PC-9 (cell line): ENCODE measurements around the gene SARS2. TPM values are rescaled to one million over a fixed set of nuclear protein-coding genes. Genes with fewer than 3 reads are reported as not detected.

Experiments used
- BruUV-seq: library from RNA; stranded (reverse); fragments of 400-500 nt; replicated peaks from 2 replicates; lab custom pipeline; 2021; lab: Mats Ljungman, UMichigan
- CTCF ChIA-PET: fragments of 300-600 bp; sonication (Branson Sonifier 250); formaldehyde crosslinking; loops from one replicate; lab custom pipeline; 2022; ENCODE audit warnings: antibody characterized with exemption; lab: Charles Lee
- POLR2A ChIA-PET: fragments of 300-600 bp; sonication (Branson Sonifier 250); formaldehyde crosslinking; loops from one replicate; lab custom pipeline; 2022; ENCODE audit warnings: antibody characterized with exemption; ENCODE audit not compliant: unreplicated experiment; lab: Charles Lee
- DNase-seq, 2 experiments: peaks; one replicate each; pipeline versions ENCODE4 v3.0.0 to v3.0.0-alpha.2; 2015 to 2022; ENCODE audit warnings: mixed read lengths in 1 of 2
- H2AFZ ChIP-seq: fragments of 200-600 bp; sonication (generic); 2 replicates; pipeline ENCODE4 v1.8.1; 2017; ENCODE audit warnings: antibody characterized with exemption
- H3F3A ChIP-seq: fragments of 200-600 bp; sonication (generic); 2 replicates; pipeline ENCODE4 v1.8.1; 2017; ENCODE audit warnings: antibody characterized with exemption, mild to moderate bottlenecking, low read depth; ENCODE audit not compliant: insufficient read depth
- H3K27ac ChIP-seq: fragments of 200-600 bp; sonication (generic); 2 replicates; pipeline ENCODE4 v1.6.1; 2016; ENCODE audit warnings: mixed run types
- H3K27me3 ChIP-seq: fragments of 200-600 bp; sonication (generic); 2 replicates; pipeline ENCODE4 v1.6.1; 2016; ENCODE audit warnings: low read depth, mixed run types; ENCODE audit not compliant: insufficient read depth
- H3K36me3 ChIP-seq: fragments of 200-600 bp; sonication (generic); 2 replicates; pipeline ENCODE4 v1.6.1; 2016; ENCODE audit warnings: low read depth, mixed run types
- H3K4me1 ChIP-seq: fragments of 200-600 bp; sonication (generic); replicated peaks from 2 replicates; pipeline ENCODE4 v1.6.1; 2016; ENCODE audit warnings: mixed run types; ENCODE audit not compliant: insufficient read depth
- H3K4me2 ChIP-seq: fragments of 200-600 bp; sonication (generic); 2 replicates; pipeline ENCODE4 v1.6.1; 2017; ENCODE audit warnings: mixed run types
- H3K4me3 ChIP-seq: fragments of 200-600 bp; sonication (generic); 2 replicates; pipeline ENCODE4 v1.6.1; 2016; ENCODE audit warnings: mixed run types
- H3K79me2 ChIP-seq: fragments of 200-600 bp; sonication (generic); 2 replicates; pipeline ENCODE4 v1.6.1; 2017; ENCODE audit warnings: low read depth, mixed run types
- H3K9me2 ChIP-seq: fragments of 200-600 bp; sonication (generic); 2 replicates; pipeline ENCODE4 v1.8.1; 2017; ENCODE audit warnings: mild to moderate bottlenecking; ENCODE audit not compliant: insufficient read depth
- H3K9me3 ChIP-seq: fragments of 200-600 bp; sonication (generic); 2 replicates; pipeline ENCODE4 v1.8.1; 2016; ENCODE audit warnings: low read depth; ENCODE audit not compliant: insufficient read depth
- H4K20me1 ChIP-seq: fragments of 200-600 bp; sonication (generic); 2 replicates; pipeline ENCODE4 v1.8.1; 2017; ENCODE audit not compliant: insufficient read depth
- EZH2 ChIP-seq: fragments of 200-600 bp; sonication (generic); IDR thresholded peaks from 2 replicates; pipeline ENCODE4 v1.8.0; 2017; ENCODE audit warnings: antibody characterized with exemption, low read depth
- intact Hi-C: fragments of 100-400 bp; cut with micrococcal nuclease; formaldehyde crosslinking; loops from one replicate; pipeline ENCODE4 v1.10.0; 2022; ENCODE audit not compliant: unreplicated experiment
- total RNA-seq: library from RNA; stranded (reverse); gene quantifications from 2 replicates; pipeline ENCODE4 v1.2.3, GENCODE V29; 2021
- TF ChIP-seq, protein P1 (sequence below): fragments of 200-600 bp; sonication (generic); conservative IDR thresholded peaks from 2 replicates; pipeline ENCODE4 v1.6.1; 2017; ENCODE audit warnings: mixed run types, antibody characterized with exemption, mild to moderate bottlenecking, moderate library complexity

The SARS2 gene
- total RNA-seq, 1 experiment from 2014 or later = 33.7 TPM

DNA sequence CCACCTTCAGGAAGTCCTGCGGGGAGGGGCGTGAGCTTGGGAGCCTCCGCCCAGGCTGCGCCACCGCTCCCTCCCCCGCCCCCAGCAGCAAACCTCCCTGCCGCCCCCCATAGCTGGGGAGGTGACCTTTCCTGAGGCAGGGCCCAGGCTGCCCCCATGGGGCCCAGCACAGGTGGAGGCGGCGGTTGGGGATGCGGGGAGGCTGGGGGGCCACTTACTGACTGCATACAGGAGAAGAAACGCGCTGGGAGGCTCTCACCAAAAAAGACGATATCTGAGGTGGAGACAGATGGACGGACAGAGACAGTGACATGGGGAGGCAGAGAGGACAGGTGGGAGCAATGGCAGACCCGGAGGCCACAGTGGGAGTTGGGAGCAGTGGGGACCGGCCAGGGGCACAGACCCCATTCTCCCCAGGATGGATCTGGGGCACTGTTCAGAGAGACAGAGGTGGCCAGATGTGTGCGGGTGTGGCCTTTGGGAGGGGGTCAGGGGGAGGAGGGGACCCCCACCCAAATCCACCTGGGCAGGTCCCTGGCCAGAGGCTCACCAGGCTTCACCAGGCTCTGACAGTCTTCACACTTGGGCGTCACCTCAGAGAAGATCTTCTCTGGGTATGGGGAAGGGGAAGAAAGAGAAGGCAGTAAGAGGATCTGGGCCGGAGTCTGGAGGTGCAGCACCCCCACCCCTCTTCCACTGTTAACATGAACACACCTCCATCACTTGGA, 49.5 kb downstream of the SARS2 start:
- no peaks in the 10 kb centered on the region for H3K27me3 ChIP-seq
- ChIA-PET POLR2A (no interaction called here), CTCF (no interaction called here)
- no peaks in the 10 kb centered on the region for H3K9me3 ChIP-seq
- H3K4me1 ChIP-seq = peaks cover 22% of the 10 kb centered on the region
- H2AFZ ChIP-seq = no peak overlapping the region
- no peaks in the 10 kb centered on the region for H3K9me2 ChIP-seq
- no peak for TF ChIP-seq EZH2
- TF ChIP-seq, protein P1, sequence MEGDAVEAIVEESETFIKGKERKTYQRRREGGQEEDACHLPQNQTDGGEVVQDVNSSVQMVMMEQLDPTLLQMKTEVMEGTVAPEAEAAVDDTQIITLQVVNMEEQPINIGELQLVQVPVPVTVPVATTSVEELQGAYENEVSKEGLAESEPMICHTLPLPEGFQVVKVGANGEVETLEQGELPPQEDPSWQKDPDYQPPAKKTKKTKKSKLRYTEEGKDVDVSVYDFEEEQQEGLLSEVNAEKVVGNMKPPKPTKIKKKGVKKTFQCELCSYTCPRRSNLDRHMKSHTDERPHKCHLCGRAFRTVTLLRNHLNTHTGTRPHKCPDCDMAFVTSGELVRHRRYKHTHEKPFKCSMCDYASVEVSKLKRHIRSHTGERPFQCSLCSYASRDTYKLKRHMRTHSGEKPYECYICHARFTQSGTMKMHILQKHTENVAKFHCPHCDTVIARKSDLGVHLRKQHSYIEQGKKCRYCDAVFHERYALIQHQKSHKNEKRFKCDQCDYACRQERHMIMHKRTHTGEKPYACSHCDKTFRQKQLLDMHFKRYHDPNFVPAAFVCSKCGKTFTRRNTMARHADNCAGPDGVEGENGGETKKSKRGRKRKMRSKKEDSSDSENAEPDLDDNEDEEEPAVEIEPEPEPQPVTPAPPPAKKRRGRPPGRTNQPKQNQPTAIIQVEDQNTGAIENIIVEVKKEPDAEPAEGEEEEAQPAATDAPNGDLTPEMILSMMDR = no peak
- H3K27ac ChIP-seq = no peak overlapping the region
- 0 out of 2 replicates have a peak, but pooled peaks cover 3% of the 10 kb centered on the region for H3F3A ChIP-seq
- no TSS peak for BruUV-seq
- intact Hi-C loops = no loop called here
- no peaks in the 10 kb centered on the region for H3K36me3 ChIP-seq
- no peak overlapping the region for H3K4me2 ChIP-seq
- no peaks in the 10 kb centered on the region for H3K79me2 ChIP-seq
- no peak for DNase-seq
- H3K4me3 ChIP-seq = no peak overlapping the region
- H4K20me1 ChIP-seq = no peaks in the 10 kb centered on the region

DNA sequence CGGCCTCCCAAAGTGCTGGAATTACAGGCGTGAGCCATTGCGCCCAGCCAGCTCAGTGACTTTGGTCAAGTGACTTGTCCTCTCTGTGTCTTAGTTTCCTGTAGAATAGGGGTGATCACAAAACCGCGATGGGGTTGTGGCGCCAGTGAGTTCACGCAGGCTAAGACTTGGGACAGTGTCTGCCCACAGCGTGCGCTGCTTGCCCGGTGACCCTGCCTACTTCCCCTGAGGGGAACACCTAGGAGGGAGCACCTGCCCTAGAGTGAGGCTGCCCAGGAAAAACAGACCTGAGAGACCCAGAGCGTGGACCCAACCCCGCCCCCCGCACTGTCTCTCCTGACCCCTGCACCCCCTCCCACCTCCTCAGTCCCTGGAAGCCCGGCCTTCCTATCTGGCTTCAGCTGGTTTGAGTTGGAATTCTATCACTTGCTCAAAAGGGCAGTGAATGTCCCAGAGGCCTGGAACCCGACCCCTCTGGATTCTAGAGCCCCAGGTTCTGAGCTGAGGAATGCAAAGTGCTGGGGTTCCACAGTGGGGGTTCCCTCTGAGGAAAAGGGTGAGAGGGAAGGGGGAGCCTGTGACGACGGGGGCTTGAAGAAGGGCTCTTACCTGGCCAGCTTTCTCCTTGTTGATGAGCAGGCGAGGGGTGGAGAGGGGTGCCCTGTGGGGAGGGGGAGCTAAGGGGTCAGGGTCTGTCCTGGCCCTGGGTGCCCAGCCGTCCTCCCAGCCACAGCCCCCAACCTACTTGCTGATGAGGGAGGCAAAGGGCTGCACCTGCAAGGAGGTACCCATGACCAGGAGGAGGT, 50.3 kb downstream of the SARS2 start:
- Histone ChIP-seq H3K9me2 (no peaks in the 10 kb centered on the region), H2AFZ (no peak overlapping the region), H3K4me1 (peaks cover 23% of the 10 kb centered on the region), H3K4me3 (no peak overlapping the region), H3K4me2 (no peak overlapping the region), H4K20me1 (no peaks in the 10 kb centered on the region), H3K36me3 (no peaks in the 10 kb centered on the region), H3K9me3 (no peaks in the 10 kb centered on the region), H3K79me2 (no peaks in the 10 kb centered on the region), H3F3A (0 out of 2 replicates have a peak, but pooled peaks cover 3% of the 10 kb centered on the region), H3K27me3 (no peaks in the 10 kb centered on the region), H3K27ac (no peak overlapping the region)
- TF ChIP-seq EZH2 = no peak
- TF ChIP-seq, protein P1 = no peak
- POLR2A ChIA-PET = no interaction called here
- intact Hi-C loops = no loop called here
- CTCF ChIA-PET = no interaction called here
- no peak for DNase-seq
- no TSS peak for BruUV-seq

DNA sequence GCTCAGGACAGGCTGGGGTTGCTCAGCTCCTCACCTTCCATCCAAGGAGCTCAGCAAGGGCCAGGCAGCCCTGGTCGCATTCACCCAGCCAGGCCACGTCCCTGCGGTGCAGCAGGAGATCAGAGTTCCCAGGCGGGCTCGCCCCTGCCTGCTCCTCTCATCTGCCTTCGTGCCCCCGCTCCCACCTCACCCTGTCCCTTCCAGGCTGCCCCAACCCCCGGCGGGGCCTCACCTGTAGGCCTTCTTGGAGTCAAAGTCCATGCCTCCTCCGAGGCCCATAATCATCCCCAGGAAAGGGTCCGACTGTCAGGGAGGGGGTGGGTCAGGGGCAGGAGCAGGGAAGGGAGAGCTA, 51.2 kb downstream of the SARS2 start:
- Histone ChIP-seq H3K79me2 (no peaks in the 10 kb centered on the region), H3K4me3 (no peak overlapping the region), H3K36me3 (no peaks in the 10 kb centered on the region), H3K27ac (no peak overlapping the region), H4K20me1 (no peaks in the 10 kb centered on the region), H3F3A (0 out of 2 replicates have a peak, but pooled peaks cover 3% of the 10 kb centered on the region), H3K4me1 (peaks cover 23% of the 10 kb centered on the region), H2AFZ (no peak overlapping the region), H3K4me2 (no peak overlapping the region), H3K9me3 (no peaks in the 10 kb centered on the region), H3K9me2 (no peaks in the 10 kb centered on the region), H3K27me3 (no peaks in the 10 kb centered on the region)
- ChIA-PET CTCF (no interaction called here), POLR2A (no interaction called here)
- TF ChIP-seq, protein P1 = no peak
- TF ChIP-seq EZH2 = no peak
- intact Hi-C loops = no loop called here
- no peak for DNase-seq
- no TSS peak for BruUV-seq
